ENCODE results near the gene TMEM236.
A peak's percentile ranks its signal among the peaks of the same experiment; 100 is the strongest.

TMEM236 gene

GRCh38 chr10:17790651-17791050, 38.6 kb downstream of the TMEM236 start:
- H3K4me3 ChIP-seq (ENCODE audit: control insufficient read depth, low read depth, low read length): no peak overlapping the region
- peak; percentile 71 for DNase-seq (ENCODE audit: low read depth)
- TF ChIP-seq, protein P1, sequence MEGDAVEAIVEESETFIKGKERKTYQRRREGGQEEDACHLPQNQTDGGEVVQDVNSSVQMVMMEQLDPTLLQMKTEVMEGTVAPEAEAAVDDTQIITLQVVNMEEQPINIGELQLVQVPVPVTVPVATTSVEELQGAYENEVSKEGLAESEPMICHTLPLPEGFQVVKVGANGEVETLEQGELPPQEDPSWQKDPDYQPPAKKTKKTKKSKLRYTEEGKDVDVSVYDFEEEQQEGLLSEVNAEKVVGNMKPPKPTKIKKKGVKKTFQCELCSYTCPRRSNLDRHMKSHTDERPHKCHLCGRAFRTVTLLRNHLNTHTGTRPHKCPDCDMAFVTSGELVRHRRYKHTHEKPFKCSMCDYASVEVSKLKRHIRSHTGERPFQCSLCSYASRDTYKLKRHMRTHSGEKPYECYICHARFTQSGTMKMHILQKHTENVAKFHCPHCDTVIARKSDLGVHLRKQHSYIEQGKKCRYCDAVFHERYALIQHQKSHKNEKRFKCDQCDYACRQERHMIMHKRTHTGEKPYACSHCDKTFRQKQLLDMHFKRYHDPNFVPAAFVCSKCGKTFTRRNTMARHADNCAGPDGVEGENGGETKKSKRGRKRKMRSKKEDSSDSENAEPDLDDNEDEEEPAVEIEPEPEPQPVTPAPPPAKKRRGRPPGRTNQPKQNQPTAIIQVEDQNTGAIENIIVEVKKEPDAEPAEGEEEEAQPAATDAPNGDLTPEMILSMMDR (conservative IDR thresholded peaks at IDR 0.05; ENCODE audit: control insufficient read depth, insufficient read depth, low read depth, low read length): no peak

- TF ChIP-seq, protein P1 (conservative IDR thresholded peaks at IDR 0.05; ENCODE audit: control insufficient read depth, insufficient read depth, low read depth, low read length): no peak
- no peak for DNase-seq (ENCODE audit: low read depth)
- H3K4me3 ChIP-seq (ENCODE audit: control insufficient read depth, low read depth, low read length): no peak overlapping the region
Observed at GRCh38 chr10:17792991-17793390, 41.0 kb downstream of the TMEM236 start.

- H3K4me3 ChIP-seq (ENCODE audit: control insufficient read depth, low read depth, low read length): no peak overlapping the region
- DNase-seq (ENCODE audit: low read depth): no peak
- TF ChIP-seq, protein P1 (conservative IDR thresholded peaks at IDR 0.05; ENCODE audit: control insufficient read depth, insufficient read depth, low read depth, low read length): no peak
Observed at GRCh38 chr10:17793823-17794644, 42.0 kb downstream of the TMEM236 start.

- H3K4me3 ChIP-seq (ENCODE audit: control insufficient read depth, low read depth, low read length): no peak overlapping the region
- TF ChIP-seq, protein P1 (conservative IDR thresholded peaks at IDR 0.05; ENCODE audit: control insufficient read depth, insufficient read depth, low read depth, low read length): no peak
- no peak for DNase-seq (ENCODE audit: low read depth)
Observed at GRCh38 chr10:17795083-17795482, 43.1 kb downstream of the TMEM236 start.

DNA sequence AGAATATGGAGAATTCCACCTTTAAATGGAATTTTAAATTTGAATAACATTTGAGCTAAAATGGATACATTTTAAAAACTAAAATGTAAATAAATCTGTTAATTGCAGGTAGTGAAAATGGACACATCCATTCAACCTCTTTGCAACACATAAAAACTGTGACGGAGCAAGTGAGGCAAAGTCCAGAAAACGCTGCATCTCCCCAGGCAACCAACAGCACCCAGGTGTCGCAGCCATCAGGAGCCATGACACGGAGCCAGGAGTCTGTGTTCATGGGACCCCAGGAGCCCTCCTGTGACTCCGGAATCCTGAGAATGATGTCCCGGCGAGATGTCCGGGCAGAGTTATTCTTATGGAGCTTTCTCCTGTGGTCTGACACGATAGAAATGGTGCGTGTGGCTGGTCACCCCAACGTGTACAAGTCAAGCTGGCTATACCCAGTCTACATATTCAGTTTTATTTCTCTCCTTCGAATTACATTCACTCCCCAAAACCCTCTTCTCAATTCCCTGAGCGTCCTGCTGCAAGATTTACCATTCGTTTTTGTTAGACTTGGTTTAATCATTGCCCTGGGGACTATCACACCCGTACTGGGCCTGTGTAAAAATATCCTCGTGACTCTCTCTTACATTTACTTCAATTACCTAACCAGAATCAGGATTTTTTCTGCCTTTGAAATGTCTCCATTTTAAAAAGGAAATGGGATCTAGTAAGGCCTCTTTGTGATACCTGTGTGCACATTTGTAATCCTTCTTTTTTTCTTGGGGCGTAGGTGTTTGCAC, 44.0 kb downstream of the TMEM236 start:
- TF ChIP-seq, protein P1 (conservative IDR thresholded peaks at IDR 0.05; ENCODE audit: control insufficient read depth, insufficient read depth, low read depth, low read length): no peak
- no peak overlapping the region for H3K4me3 ChIP-seq (ENCODE audit: control insufficient read depth, low read depth, low read length)
- no peak for DNase-seq (ENCODE audit: low read depth)

DNA sequence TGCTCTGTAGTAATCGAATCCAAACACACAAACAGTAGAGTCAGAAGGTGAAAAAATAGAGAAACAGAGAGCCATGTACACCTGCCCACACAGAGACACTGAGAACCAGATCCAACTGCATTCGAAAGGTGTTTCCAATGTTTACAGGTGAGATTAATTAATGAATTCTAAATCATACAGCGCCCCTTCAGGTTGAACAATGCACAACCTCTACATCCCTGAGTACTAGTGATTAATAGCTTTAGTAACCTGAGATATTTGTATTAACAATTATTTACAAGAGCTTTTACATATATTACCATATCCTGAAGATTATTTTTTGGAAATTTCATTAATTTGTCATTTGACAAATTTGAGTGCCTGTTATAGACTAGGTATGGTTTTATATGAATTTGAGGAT, 49.5 kb downstream of the TMEM236 start:
- TF ChIP-seq, protein P1 (conservative IDR thresholded peaks at IDR 0.05; ENCODE audit: control insufficient read depth, insufficient read depth, low read depth, low read length): peak; percentile 5
- H3K4me3 ChIP-seq (ENCODE audit: control insufficient read depth, low read depth, low read length): no peak overlapping the region
- no peak for DNase-seq (ENCODE audit: low read depth)
